Endometrium (tissue), 2 donors: ENCODE measurements around the gene PHKG1.
"Not testable (repeated sequence)": the region's sequence is repeated elsewhere in the genome, so short reads cannot be mapped to it uniquely, and the experiment has no call there.

Experiments
- FAIRE-seq: peaks from 2 replicates; lab custom pipeline; 2012; peaks lifted over from hg19 to GRCh38; lab: Jason Lieb, UNC
- donor health status: control.
- donor health status: control.

The PHKG1 gene

GRCh38 chr7:56083150-56083785 lies 9.5 kb downstream of the PHKG1 start:
- FAIRE-seq = no peak

DNA sequence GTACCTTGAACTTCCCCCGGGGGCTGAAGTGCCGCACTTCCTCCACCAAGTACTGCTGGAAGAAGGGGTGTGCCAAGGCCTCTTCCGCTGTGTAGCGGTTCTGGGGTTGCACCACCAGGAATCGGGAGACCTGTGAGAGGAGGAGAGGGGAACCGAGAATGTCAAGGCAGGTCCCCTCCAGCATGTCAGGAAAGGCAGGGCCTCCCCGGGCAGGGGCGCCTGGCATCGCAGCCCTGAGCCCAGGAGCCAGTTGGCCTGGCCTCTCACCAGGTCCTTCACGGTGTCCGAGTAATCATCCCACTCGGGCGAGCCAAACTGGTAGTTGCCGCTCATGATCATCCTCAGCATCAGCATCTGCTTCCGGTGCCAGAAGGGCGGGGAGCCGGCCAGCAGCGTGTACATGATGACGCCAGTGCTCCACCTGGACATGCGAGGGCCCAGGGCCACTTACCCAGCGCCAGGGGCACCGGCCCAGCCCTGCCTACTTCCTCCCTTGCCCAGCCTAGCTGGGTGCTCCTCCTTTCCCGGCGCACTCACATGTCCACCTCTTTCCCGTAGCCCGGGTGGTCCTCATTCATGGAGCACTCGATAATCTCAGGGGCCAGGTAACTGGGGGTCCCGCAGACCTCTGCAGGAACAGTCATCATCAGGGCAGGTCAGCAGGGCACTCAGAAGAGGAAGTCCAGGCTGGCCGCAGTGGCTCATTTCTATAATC lies 11.0 kb downstream of the PHKG1 start:
- FAIRE-seq = no peak

- FAIRE-seq = not testable (repeated sequence)
These were observed 11.9 kb downstream of the PHKG1 start for GRCh38 chr7:56080726-56081435.

GRCh38 chr7:56079450-56080185 lies 13.1 kb downstream of the PHKG1 start:
- FAIRE-seq = no peak

- FAIRE-seq = no peak
These were observed 14.6 kb downstream of the PHKG1 start for GRCh38 chr7:56078196-56078595.

DNA sequence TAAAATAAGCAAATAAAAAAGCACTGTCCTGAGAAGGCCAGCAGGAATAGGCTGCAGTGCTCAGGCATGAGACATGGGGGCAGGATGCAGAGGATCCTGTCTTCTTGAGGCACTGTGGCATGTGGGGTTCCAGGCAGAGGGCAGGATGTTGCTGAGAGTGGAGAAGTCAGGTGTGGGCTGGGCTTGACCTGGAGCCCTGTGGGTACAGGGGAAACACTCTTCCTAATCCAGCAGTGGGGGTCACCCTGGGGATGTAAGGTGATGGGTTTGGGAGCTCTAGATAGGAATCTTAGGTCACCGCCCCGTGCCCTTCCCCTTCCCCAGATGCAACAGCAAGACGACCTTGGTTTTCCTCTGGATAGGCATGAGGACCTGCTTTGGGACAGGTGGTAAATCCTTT lies 15.1 kb downstream of the PHKG1 start:
- no peak for FAIRE-seq

DNA sequence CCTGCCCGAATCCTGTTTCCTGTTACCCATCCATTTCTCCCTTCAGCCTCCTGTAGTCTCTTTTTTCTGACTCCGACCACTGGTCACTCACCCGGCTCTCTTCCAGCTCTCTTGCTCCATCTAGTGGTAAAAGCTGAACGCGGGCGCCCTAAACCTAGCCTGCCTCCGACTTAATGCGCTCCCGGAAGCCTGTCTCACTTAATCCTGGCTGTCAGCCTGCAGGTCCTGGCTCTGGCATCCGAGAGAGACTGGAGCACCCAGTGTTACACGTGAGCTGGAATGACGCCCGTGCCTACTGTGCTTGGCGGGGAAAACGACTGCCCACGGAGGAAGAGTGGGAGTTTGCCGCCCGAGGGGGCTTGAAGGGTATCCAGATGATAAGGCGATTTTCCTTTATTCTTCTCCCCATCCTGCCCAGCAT lies 18.4 kb downstream of the PHKG1 start:
- FAIRE-seq = no peak

DNA sequence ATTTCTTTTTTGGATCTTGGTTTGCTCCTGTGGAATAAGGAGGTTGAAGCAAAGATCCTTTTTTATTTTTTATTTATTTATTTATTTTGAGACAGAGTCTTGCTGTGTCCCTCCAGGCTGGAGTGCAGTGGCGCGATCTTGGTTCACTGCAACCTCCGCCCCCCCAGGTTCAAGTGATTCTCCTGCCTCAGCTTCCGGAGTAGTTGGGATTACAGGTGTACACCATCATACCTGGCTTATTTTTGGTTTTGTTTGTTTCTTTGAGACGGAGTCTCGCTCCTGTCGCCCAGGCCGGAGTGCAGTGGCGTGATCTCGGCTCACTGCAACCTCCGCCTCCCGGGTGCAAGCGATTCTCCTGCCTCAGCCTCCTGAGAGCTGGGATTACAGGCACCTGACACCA lies 26.4 kb downstream of the PHKG1 start:
- not testable (repeated sequence) for FAIRE-seq

GRCh38 chr7:56063882-56064625 lies 28.7 kb downstream of the PHKG1 start, which contains the start of gene SUMF2:
SUMF2 (plus strand) TSS chr7:56064286; CDS start chr7:56064312, 26 bp downstream.
- no peak for FAIRE-seq

DNA sequence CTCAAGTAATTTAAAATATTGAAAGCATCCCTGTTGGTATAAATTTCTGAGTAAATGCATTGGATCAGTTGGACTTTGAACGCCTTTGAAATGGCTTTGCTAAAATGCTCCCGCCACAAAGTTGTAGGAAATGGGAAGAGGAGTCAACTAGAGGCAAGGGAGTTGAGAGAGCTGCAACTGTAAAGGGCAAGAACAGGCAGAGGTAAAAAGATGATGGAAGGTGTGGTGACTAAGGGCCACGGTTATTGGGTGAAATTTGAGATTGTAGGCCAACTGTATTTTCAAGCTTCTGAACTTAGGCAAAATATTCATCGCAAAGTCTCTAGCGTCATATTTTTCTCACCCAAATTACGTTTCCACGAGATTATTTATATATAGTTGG lies 29.3 kb downstream of the PHKG1 start:
- FAIRE-seq = no peak

GRCh38 chr7:56062382-56062781 lies 30.4 kb downstream of the PHKG1 start:
- FAIRE-seq = no peak

- no peak for FAIRE-seq
These were observed 38.8 kb downstream of the PHKG1 start for GRCh38 chr7:56053993-56054392.

DNA sequence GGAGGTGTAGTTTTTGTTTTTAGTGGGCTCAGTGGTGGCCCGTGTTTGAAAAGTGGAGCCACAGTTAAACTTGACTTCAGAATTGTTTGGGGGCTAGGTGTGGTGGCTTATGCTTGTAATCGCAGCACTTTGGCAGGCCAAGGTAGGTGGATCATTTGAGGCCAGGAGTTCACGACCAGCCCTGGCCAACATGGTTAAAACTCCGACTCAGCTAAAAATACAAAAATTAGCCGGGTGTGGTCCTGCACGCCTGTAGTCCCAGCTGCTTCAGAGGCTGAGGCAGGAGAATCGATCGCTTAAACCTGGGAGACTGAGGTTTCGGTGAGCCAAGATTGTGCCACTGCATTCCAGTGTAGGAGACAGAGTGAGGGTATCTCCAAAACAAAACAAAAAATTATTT lies 39.4 kb downstream of the PHKG1 start:
- FAIRE-seq = no peak

DNA sequence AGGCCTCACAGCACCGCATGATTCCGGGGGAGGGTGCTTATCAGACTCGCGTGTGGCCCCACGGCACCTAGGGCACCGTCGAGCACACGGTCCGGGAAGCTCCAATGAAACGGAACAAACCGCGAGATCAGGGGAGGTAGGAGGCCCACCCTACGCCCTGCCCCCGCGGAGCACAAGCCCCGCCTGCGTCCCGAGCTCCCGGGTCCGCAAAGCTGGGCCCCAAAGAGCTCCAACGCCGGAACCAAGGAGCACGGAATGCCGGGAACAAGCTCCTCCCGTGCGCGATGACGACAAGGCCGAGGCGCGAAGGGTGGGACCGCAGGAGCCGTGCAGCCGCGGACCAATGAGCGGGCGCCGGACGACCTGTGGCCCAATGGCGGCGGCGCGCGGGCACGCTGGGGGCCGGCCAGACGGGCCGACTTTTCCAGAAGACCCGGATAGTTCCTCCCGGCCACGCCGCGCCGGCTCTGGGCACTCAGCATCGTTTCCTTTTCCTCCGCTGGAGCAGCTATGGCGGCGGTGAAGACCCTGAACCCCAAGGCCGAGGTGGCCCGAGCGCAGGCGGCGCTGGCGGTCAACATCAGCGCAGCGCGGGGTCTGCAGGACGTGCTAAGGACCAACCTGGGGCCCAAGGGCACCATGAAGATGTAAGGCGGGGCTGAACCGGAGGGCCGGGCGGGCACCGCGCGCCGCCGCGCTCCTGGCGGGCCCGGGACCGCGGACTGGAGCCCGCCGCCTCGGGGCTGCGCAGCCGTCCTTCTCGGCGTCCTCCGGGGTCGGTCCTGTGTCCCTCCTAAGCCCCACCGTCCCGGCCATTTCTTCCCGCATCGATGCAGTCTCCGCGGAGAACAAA lies 41.2 kb downstream of the PHKG1 start, which contains the start of the genes CCT6A and PSPH:
Gene CCT6A, plus strand, starts transcription at position 427 of the 853 bp plus-strand sequence. Its CDS starts 84 bp downstream, at position 511.
Gene PSPH, minus strand, starts transcription at position 106 of the 853 bp plus-strand sequence. CDS start 30,232 bp downstream, outside the sequence.
- FAIRE-seq = no peak

DNA sequence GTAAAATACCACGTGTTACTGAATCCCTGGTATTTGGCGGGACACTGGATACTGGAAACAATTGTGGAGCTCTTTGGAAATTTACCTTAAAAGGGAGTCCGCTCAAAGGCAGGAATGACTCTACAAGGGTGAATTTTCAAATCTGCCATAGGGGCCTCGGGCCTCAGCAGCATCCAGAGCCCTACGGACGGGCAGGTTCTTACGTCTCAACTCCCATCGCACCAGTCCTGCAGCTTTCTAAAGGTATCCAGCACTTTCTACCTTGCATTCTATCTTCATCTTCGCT lies 41.8 kb downstream of the PHKG1 start:
- no peak for FAIRE-seq

- FAIRE-seq = not testable (repeated sequence)
These were observed 44.0 kb downstream of the PHKG1 start for GRCh38 chr7:56048763-56049162.

GRCh38 chr7:56048245-56048644 lies 44.5 kb downstream of the PHKG1 start:
- FAIRE-seq = no peak

GRCh38 chr7:56047446-56048116 lies 45.2 kb downstream of the PHKG1 start:
- FAIRE-seq = not testable (repeated sequence)

GRCh38 chr7:56046721-56047445 lies 45.9 kb downstream of the PHKG1 start:
- no peak for FAIRE-seq
